Retinal pigment epithelial cell (primary cell): ENCODE data around the gene PBX3.

Experiments
- DNase-seq: peaks from one replicate; pipeline ENCODE4 v3.0.0-alpha.2; 2010; ENCODE audit warnings: low read depth
- H3K4me3 ChIP-seq: 2 replicates; pipeline ENCODE4 v1.5.1; 2011; ENCODE audit warnings: mild to moderate bottlenecking, low read length, control low read depth, moderate library complexity
- TF ChIP-seq, protein P1 (sequence below): conservative IDR thresholded peaks from 2 replicates; pipeline ENCODE4 v1.5.1; 2011; ENCODE audit warnings: low read depth, low read length, control low read depth, inconsistent platforms

PBX3 gene

DNA sequence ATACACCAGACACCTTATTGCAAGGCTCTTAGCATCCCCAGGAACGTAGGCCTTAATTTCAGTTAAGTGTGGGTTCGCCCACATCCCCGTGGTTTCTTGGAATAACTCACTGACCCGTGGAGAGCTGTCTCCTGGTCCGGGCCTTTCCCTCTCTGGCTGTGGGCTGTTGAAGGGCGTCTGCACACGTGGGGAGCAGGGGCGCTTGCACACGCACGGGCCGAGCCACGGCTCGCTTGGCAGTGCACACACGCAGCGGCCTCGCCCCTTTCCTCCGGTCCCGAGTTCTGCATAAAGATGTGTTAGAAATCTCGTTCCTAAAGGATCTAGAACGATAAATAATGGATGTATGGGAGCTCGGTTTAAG lies 141.9 kb downstream of the PBX3 start:
- TF ChIP-seq, protein P1, sequence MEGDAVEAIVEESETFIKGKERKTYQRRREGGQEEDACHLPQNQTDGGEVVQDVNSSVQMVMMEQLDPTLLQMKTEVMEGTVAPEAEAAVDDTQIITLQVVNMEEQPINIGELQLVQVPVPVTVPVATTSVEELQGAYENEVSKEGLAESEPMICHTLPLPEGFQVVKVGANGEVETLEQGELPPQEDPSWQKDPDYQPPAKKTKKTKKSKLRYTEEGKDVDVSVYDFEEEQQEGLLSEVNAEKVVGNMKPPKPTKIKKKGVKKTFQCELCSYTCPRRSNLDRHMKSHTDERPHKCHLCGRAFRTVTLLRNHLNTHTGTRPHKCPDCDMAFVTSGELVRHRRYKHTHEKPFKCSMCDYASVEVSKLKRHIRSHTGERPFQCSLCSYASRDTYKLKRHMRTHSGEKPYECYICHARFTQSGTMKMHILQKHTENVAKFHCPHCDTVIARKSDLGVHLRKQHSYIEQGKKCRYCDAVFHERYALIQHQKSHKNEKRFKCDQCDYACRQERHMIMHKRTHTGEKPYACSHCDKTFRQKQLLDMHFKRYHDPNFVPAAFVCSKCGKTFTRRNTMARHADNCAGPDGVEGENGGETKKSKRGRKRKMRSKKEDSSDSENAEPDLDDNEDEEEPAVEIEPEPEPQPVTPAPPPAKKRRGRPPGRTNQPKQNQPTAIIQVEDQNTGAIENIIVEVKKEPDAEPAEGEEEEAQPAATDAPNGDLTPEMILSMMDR: no peak
- no peak for DNase-seq
- peak overlapping the region; percentile 53 for H3K4me3 ChIP-seq

DNA sequence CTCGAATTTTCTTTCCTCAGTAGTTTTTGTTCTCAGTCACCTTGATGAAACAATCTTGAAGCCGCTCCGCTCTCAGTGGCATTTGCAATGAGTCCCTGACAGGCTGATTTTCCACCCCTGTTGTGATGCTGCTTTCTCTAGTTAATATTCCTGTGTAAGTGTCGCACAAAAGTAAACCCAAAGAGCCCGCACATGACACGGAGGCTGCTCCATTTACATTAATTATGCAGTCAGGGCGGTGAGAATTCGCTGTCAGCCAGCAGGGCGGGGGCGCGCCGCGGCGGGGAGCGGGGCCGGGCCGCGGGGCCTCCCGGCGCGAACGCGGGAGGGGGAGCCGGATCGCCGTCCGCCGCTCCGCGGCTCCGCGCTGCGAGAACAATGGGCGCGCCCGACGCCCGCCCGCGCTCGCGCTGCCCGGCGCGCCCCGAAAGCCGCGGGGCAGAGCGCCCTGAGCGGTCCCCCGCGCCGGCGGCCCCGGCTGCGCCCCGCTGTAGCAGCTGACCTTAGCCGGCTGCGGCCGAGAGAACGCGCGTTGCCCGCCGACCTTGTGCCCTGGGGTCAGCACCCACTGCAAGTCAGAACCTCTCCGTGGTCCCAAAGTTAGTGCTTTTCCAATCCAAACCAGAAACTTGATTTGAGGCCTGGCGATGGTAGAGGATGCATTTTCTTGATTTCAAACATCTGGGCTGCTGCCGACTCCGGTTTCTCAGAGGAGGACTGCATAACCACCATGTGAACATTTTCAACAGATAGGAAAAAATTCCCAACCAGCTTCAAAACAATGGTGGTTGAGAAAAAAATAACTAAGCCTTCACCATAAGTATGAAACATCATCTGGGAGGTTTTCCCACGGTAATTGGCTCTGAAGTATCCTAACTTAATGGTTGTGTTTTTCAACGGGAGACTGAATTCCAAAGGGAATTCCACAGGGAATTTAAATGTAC lies 142.6 kb downstream of the PBX3 start:
- TF ChIP-seq, protein P1: no peak
- DNase-seq: peak; percentile 73
- peak overlapping the region; percentile 53 for H3K4me3 ChIP-seq

DNA sequence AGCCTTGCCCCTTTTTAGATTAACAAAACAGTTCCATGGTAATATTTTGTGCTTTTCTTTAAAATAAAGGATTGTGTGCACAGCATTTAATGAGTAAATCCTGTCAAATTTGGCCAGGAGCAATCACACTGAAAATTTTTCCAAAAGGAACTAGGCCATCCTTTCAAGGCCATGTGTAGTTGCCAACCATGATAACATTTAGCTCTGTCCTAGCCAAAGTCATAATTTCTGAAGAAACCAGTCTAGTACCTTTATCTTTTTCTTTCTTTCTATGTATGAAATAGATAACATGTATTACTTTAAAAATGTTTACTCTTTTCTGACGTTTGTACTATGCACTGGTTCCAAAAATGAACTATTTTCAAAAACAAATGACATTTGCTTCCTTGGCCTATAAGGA lies 143.7 kb downstream of the PBX3 start:
- TF ChIP-seq, protein P1: no peak

DNA sequence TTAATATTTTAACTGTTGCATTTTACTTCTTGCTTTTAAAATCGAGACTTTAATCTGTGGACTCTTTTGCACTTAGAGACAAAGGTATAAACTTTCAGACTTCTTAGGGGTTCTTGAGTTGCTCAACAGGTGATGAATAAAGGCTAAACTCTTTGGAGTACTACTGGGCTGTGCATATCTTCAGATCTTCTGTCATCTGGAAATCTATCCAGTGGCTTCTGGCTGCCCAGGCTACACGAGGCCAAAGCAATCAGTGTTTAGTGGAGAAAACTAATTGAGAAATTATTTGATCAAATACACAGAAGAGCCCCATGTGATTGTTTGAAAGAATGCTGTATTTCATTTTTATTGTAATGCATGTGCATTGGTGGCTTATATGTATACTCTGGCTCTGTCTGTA lies 146.1 kb downstream of the PBX3 start:
- TF ChIP-seq, protein P1: no peak
- no peak for DNase-seq
- H3K4me3 ChIP-seq: no peak overlapping the region

More for the DNA sequence above, 143.7 kb downstream of the PBX3 start:
- H3K4me3 ChIP-seq: no peak overlapping the region
- no peak for DNase-seq

DNA sequence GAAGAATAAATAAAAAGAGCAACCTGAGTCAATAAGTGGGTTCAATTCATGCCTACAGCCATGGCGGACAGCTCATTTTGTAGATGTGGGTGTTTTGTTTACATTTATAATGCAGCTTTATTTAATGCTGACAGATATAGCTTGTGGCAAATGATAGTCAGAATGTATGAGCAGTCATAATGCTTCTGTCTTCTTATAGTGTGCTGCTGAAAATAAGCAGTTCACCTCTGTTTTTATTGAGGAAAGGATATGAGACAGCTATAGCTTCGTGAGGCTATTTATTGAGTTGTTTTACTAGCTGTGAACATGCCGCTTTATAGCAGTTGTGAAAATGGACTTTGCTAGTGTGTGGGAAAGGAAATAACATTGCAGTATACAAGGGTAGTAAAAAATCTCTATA lies 147.4 kb downstream of the PBX3 start:
- TF ChIP-seq, protein P1: no peak

DNA sequence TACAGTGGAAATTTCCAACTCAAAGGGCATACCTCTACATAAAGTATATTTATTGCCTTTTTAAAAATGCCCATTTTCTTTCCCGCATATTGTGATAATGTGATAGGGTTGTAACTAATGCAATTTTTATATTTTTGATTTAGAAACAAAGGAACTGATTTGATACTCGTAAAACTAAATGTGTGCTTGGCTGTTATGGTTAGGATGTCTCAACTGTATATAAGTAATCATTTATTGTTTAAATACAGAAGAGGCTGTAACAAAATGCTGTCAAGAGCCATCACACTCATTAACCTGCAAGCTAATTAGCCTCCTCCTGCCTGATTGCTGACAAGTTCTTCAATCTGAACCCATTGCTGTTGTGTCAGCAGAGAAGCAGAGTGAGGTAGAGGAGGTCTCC lies 149.2 kb downstream of the PBX3 start:
- TF ChIP-seq, protein P1: no peak
- H3K4me3 ChIP-seq: no peak overlapping the region
- no peak for DNase-seq

More for the DNA sequence above, 147.4 kb downstream of the PBX3 start:
- no peak overlapping the region for H3K4me3 ChIP-seq
- DNase-seq: no peak

DNA sequence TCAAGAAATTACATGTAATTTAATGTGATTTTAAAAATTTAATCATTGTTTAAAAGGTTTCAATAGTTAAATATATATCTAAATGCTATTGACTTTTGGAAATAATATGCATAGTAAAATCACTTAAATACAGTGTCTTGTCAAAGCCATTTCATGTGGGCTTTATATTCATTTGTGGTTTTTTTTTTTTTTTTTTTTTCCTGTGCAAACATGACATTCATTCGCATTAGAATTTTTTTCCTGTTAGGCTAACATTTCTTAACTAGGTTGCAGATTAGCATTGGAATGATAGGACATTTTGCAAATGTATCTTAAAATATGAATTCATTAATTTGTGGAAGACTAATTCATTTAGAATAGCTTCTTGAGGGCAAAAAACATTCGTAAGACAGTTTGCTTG lies 149.8 kb downstream of the PBX3 start:
- no peak overlapping the region for H3K4me3 ChIP-seq
- no peak for DNase-seq
- TF ChIP-seq, protein P1: no peak
